ENCODE results near the gene OCA2.

DNA sequence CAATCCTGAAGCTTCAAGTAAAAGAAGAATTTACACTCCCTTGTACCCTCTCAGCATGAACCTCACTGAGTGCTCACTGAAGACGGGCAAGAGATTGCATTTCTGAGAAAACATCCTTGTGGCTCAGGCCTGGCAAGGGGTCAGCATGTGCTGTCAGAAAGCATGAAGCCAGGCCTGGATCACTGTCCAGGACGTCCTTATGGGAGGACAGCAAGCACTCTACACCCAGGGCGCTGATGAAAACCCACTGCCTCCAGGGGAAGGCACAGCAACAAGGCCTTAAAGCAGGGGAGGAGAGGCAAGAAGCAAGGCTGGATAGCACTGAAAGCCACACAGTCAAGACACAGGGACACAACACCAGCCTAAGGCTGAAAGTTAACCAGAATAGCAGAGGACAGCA is 315.4 kb downstream of the OCA2 start:
- TF ChIP-seq, protein P1, sequence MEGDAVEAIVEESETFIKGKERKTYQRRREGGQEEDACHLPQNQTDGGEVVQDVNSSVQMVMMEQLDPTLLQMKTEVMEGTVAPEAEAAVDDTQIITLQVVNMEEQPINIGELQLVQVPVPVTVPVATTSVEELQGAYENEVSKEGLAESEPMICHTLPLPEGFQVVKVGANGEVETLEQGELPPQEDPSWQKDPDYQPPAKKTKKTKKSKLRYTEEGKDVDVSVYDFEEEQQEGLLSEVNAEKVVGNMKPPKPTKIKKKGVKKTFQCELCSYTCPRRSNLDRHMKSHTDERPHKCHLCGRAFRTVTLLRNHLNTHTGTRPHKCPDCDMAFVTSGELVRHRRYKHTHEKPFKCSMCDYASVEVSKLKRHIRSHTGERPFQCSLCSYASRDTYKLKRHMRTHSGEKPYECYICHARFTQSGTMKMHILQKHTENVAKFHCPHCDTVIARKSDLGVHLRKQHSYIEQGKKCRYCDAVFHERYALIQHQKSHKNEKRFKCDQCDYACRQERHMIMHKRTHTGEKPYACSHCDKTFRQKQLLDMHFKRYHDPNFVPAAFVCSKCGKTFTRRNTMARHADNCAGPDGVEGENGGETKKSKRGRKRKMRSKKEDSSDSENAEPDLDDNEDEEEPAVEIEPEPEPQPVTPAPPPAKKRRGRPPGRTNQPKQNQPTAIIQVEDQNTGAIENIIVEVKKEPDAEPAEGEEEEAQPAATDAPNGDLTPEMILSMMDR (IDR thresholded peaks at IDR 0.05), result no peak
- TF ChIP-seq POLR2A (IDR thresholded peaks at IDR 0.05), result no peak

Data from heart left ventricle (tissue), 13 donors.